Neural cell (in vitro differentiated cells): ENCODE measurements around the gene CEP128. TPM values are rescaled to one million over a fixed set of nuclear protein-coding genes. Genes with fewer than 3 reads are reported as not detected.

Experiments
- H2AFZ ChIP-seq: fragments of 200-600, 300-800 bp; sonication (generic), shearing (Covaris generic); 2 replicates; pipeline ENCODE4 v1.6.0; 2014; ENCODE audit warnings: low read depth, mild to moderate bottlenecking, antibody characterized with exemption, low read length, moderate library complexity
- H3F3A ChIP-seq: fragments of 200-600 bp; shearing (Covaris generic); 2 replicates; pipeline ENCODE4 v1.6.1; 2016; ENCODE audit warnings: mild to moderate bottlenecking, moderate library complexity, mixed read lengths, antibody characterized with exemption, low read length; ENCODE audit not compliant: insufficient read depth, poor library complexity, severe bottlenecking
- H3K27ac ChIP-seq: fragments of 200-600, 300-800 bp; sonication (generic), shearing (Covaris generic); 2 replicates; pipeline ENCODE4 v1.5.1; 2014; ENCODE audit warnings: mild to moderate bottlenecking, low read length, moderate library complexity
- H3K27me3 ChIP-seq: fragments of 300-800, 200-600 bp; sonication (generic), shearing (Covaris generic); 2 replicates; pipeline ENCODE4 v1.6.0; 2014; ENCODE audit warnings: mild to moderate bottlenecking, low read depth, low read length, moderate library complexity; ENCODE audit not compliant: insufficient read depth
- H3K36me3 ChIP-seq: fragments of 300-800, 200-600 bp; sonication (generic), shearing (Covaris generic); 2 replicates; pipeline ENCODE4 v1.5.1; 2014; ENCODE audit warnings: mild to moderate bottlenecking, antibody characterized with exemption, low read length, moderate library complexity; ENCODE audit not compliant: insufficient read depth
- H3K4me2 ChIP-seq: fragments of 300-800, 200-600 bp; sonication (generic), shearing (Covaris generic); 2 replicates; pipeline ENCODE4 v1.6.0; 2014; ENCODE audit warnings: mild to moderate bottlenecking, low read length
- H3K4me3 ChIP-seq: fragments of 300-800, 200-600 bp; sonication (generic), shearing (Covaris generic); 2 replicates; pipeline ENCODE4 v1.5.1; 2014; ENCODE audit warnings: mild to moderate bottlenecking, low read length, moderate library complexity
- H3K79me2 ChIP-seq: fragments of 200-600 bp; shearing (Covaris generic); replicated peaks from 2 replicates; pipeline ENCODE4 v1.6.0; 2014; ENCODE audit warnings: mild to moderate bottlenecking, low read length, moderate library complexity; ENCODE audit not compliant: insufficient read depth
- H3K9ac ChIP-seq: fragments of 300-800, 200-600 bp; sonication (generic), shearing (Covaris generic); 2 replicates; pipeline ENCODE4 v1.6.1; 2016; ENCODE audit warnings: mild to moderate bottlenecking, low read length, mixed read lengths
- H3K9me2 ChIP-seq: fragments of 200-600 bp; shearing (Covaris generic); 2 replicates; pipeline ENCODE4 v1.6.1; 2016; ENCODE audit warnings: mild to moderate bottlenecking, low read length, mixed read lengths; ENCODE audit not compliant: insufficient read depth
- H3K9me3 ChIP-seq: fragments of 200-600, 300-800 bp; sonication (generic), shearing (Covaris generic); 2 replicates; pipeline ENCODE4 v1.6.1; 2016; ENCODE audit warnings: mild to moderate bottlenecking, mixed run types, low read length, moderate library complexity, mixed read lengths
- H4K20me1 ChIP-seq: fragments of 200-600 bp; shearing (Covaris generic); 2 replicates; pipeline ENCODE4 v1.6.1; 2016; ENCODE audit warnings: mild to moderate bottlenecking, mixed run types; ENCODE audit not compliant: insufficient read depth
- EP300 ChIP-seq: fragments of 450-650 bp; conservative IDR thresholded peaks from 2 replicates; pipeline ENCODE4 v1.6.1; 2014; ENCODE audit warnings: antibody characterized with exemption, mild to moderate bottlenecking, moderate library complexity; ENCODE audit not compliant: poor library complexity, severe bottlenecking
- EZH2 ChIP-seq: fragments of 200-600, 300-800 bp; shearing (Covaris generic), sonication (generic); IDR thresholded peaks from 2 replicates; pipeline ENCODE4 v1.6.1; 2014; ENCODE audit warnings: antibody characterized with exemption, low read length, borderline replicate concordance, mild to moderate bottlenecking; ENCODE audit not compliant: insufficient read depth, poor library complexity, severe bottlenecking
- MXI1 ChIP-seq: fragments of 450-650 bp; conservative IDR thresholded peaks from 2 replicates; pipeline ENCODE4 v1.6.1; 2014; ENCODE audit warnings: antibody characterized with exemption, mild to moderate bottlenecking; ENCODE audit not compliant: poor library complexity, severe bottlenecking
- POLR2AphosphoS5 ChIP-seq: IDR thresholded peaks from 2 replicates; pipeline ENCODE4 v1.6.1; 2012
- RAD21 ChIP-seq: fragments of 450-650 bp; conservative IDR thresholded peaks from 2 replicates; pipeline ENCODE4 v1.6.1; 2014; ENCODE audit warnings: antibody characterized with exemption, mild to moderate bottlenecking, moderate library complexity
- SMC3 ChIP-seq: fragments of 450-650 bp; conservative IDR thresholded peaks from 2 replicates; pipeline ENCODE4 v1.6.1; 2014; ENCODE audit warnings: antibody characterized with exemption, mild to moderate bottlenecking, moderate library complexity; ENCODE audit not compliant: poor library complexity
- TAF1 ChIP-seq: IDR thresholded peaks from 2 replicates; pipeline ENCODE4 v1.6.1; 2012; ENCODE audit warnings: low read depth
- polyA plus RNA-seq: library from polyadenylated mRNA; depleted of rRNA; stranded (reverse); fragments of >200 nt; gene quantifications from 2 replicates; pipeline ENCODE4 v1.2.3, GENCODE V29; 2014
- TF ChIP-seq, protein P1 (sequence below): IDR thresholded peaks from 2 replicates; pipeline ENCODE4 v1.6.1; 2012; ENCODE audit warnings: borderline replicate concordance
- TF ChIP-seq, protein P2 (sequence below): fragments of 450-650 bp; IDR thresholded peaks from 2 replicates; pipeline ENCODE4 v1.5.1; 2014; ENCODE audit warnings: antibody characterized with exemption, mild to moderate bottlenecking, moderate library complexity; ENCODE audit not compliant: poor library complexity, severe bottlenecking

The CEP128 gene
- polyA plus RNA-seq, 1 donor from 2014 or later, result 5.5 TPM

DNA sequence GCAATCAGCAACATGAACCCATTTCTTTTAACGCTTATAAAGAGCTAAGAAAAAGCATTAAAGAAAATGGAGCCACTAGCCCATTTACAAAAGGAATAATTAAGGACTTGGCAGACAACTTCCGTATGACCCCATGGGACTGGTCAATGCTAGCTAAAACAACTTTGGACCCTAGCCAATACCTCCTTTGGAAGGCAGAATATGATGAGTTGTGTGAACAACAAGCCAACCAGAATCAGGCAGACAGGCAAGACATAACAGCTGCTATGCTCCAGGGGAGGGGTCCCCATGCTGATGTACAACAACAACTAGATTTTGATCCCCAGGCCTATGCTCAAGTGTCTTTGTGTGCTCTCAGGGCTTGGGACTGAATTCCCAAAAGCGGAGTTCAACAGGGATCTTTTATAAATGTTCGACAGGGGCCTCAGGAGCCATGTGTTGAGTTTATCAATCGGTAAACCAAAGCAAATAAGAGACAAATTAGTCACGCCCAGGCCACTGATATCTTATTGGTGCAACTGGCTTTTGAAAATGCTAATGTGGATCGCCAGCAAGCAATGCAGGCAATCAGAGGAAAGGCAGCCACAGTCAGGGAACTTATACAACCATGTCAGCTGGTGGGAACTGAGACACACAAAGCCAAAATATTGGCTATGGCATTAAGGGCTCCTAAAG lies 475.9 kb downstream of the CEP128 start:
- Histone ChIP-seq H3K36me3 (no peaks in the 10 kb centered on the region), H4K20me1 (no peaks in the 10 kb centered on the region), H3K27ac (no peak overlapping the region), H3K79me2 (no peaks in the 10 kb centered on the region), H3K9me3 (no peaks in the 10 kb centered on the region), H3K9ac (no peak overlapping the region), H3K4me2 (no peak overlapping the region), H3F3A (no peaks in the 10 kb centered on the region), H3K4me3 (no peak overlapping the region), H2AFZ (no peak overlapping the region), H3K27me3 (no peaks in the 10 kb centered on the region), H3K9me2 (no peaks in the 10 kb centered on the region)
- TF ChIP-seq, protein P1, sequence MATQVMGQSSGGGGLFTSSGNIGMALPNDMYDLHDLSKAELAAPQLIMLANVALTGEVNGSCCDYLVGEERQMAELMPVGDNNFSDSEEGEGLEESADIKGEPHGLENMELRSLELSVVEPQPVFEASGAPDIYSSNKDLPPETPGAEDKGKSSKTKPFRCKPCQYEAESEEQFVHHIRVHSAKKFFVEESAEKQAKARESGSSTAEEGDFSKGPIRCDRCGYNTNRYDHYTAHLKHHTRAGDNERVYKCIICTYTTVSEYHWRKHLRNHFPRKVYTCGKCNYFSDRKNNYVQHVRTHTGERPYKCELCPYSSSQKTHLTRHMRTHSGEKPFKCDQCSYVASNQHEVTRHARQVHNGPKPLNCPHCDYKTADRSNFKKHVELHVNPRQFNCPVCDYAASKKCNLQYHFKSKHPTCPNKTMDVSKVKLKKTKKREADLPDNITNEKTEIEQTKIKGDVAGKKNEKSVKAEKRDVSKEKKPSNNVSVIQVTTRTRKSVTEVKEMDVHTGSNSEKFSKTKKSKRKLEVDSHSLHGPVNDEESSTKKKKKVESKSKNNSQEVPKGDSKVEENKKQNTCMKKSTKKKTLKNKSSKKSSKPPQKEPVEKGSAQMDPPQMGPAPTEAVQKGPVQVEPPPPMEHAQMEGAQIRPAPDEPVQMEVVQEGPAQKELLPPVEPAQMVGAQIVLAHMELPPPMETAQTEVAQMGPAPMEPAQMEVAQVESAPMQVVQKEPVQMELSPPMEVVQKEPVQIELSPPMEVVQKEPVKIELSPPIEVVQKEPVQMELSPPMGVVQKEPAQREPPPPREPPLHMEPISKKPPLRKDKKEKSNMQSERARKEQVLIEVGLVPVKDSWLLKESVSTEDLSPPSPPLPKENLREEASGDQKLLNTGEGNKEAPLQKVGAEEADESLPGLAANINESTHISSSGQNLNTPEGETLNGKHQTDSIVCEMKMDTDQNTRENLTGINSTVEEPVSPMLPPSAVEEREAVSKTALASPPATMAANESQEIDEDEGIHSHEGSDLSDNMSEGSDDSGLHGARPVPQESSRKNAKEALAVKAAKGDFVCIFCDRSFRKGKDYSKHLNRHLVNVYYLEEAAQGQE, result no peak

DNA sequence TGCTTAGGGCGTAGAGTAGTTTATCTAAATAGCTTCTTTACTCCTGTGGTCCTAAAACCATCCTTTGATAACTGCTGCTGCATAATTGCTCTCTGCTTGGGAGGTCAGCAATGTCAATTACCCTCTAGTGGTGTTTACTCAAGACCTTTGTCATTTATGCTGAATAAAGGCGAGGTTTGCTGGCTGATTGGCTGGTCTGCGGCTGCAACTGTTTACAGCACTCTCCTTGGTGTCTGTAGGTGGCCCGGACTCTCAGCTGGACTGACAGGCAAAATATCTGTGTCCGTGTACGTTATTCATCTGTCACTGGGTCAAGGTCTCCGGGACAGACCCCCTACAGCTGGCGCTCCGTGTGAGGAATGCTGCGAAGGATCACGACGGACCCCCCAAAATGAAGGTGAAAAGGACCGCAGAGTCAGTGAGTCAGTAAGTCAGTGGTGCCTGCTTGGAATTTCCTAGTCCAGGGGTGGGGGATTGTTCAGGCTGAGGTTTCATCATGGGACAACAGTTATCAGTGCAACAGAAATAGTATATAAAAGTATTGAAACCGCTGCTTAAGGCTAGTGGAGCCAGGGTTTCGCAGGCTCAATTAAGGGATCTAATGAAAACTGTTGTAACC lies 476.9 kb downstream of the CEP128 start:
- Histone ChIP-seq H3K79me2 (no peaks in the 10 kb centered on the region), H3K4me3 (no peak overlapping the region), H3K27ac (no peak overlapping the region), H3K9me3 (no peaks in the 10 kb centered on the region), H3K9me2 (no peaks in the 10 kb centered on the region), H2AFZ (no peak overlapping the region), H3K9ac (no peak overlapping the region), H4K20me1 (no peaks in the 10 kb centered on the region), H3K27me3 (no peaks in the 10 kb centered on the region), H3K36me3 (no peaks in the 10 kb centered on the region), H3F3A (no peaks in the 10 kb centered on the region), H3K4me2 (no peak overlapping the region)
- TF ChIP-seq, protein P2, sequence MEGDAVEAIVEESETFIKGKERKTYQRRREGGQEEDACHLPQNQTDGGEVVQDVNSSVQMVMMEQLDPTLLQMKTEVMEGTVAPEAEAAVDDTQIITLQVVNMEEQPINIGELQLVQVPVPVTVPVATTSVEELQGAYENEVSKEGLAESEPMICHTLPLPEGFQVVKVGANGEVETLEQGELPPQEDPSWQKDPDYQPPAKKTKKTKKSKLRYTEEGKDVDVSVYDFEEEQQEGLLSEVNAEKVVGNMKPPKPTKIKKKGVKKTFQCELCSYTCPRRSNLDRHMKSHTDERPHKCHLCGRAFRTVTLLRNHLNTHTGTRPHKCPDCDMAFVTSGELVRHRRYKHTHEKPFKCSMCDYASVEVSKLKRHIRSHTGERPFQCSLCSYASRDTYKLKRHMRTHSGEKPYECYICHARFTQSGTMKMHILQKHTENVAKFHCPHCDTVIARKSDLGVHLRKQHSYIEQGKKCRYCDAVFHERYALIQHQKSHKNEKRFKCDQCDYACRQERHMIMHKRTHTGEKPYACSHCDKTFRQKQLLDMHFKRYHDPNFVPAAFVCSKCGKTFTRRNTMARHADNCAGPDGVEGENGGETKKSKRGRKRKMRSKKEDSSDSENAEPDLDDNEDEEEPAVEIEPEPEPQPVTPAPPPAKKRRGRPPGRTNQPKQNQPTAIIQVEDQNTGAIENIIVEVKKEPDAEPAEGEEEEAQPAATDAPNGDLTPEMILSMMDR, result no peak
- TF ChIP-seq TAF1, result no peak
- TF ChIP-seq RAD21, result no peak
- no peak for TF ChIP-seq POLR2AphosphoS5
- TF ChIP-seq EZH2, result no peak
- no peak for TF ChIP-seq MXI1
- no peak for TF ChIP-seq EP300
- TF ChIP-seq, protein P1, result no peak
- no peak for TF ChIP-seq SMC3
